Colon (tissue), 2 donors: ENCODE measurements around the gene DEPDC1.

Experiments
- FAIRE-seq: peaks from 2 replicates; lab custom pipeline; 2012; peaks lifted over from hg19 to GRCh38; lab: Jason Lieb, UNC
- donor health status: control.
- donor health status: control.

The DEPDC1 gene

GRCh38 chr1:68473060-68473459 is 23.8 kb downstream of the DEPDC1 start:
- FAIRE-seq, result no peak

- no peak for FAIRE-seq
Measured at GRCh38 chr1:68470388-68470970, 26.4 kb downstream of the DEPDC1 start.

- FAIRE-seq, result no peak
Measured at GRCh38 chr1:68464891-68465290, 32.0 kb downstream of the DEPDC1 start.

GRCh38 chr1:68460935-68461334 is 35.9 kb downstream of the DEPDC1 start:
- no peak for FAIRE-seq

GRCh38 chr1:68459796-68460195 is 37.1 kb downstream of the DEPDC1 start:
- no peak for FAIRE-seq

GRCh38 chr1:68459091-68459490 is 37.8 kb downstream of the DEPDC1 start:
- FAIRE-seq, result no peak

GRCh38 chr1:68456202-68456601 is 40.7 kb downstream of the DEPDC1 start:
- no peak for FAIRE-seq

GRCh38 chr1:68454534-68454933 is 42.3 kb downstream of the DEPDC1 start:
- no peak for FAIRE-seq

GRCh38 chr1:68453060-68453670 is 43.7 kb downstream of the DEPDC1 start:
- no peak for FAIRE-seq

GRCh38 chr1:68449901-68450300 is 47.0 kb downstream of the DEPDC1 start, which contains the start of gene RPE65:
TSS of gene RPE65 (minus strand) at chr1:68449954. CDS start at chr1:68449905, 49 bp downstream.
- FAIRE-seq, result no peak

GRCh38 chr1:68448365-68448764 is 48.5 kb downstream of the DEPDC1 start:
- FAIRE-seq, result no peak

GRCh38 chr1:68445709-68446108 is 51.2 kb downstream of the DEPDC1 start:
- no peak for FAIRE-seq

- FAIRE-seq, result no peak
Measured at GRCh38 chr1:68442822-68443556, 53.9 kb downstream of the DEPDC1 start.

GRCh38 chr1:68442006-68442405 is 54.9 kb downstream of the DEPDC1 start:
- no peak for FAIRE-seq

- FAIRE-seq, result no peak
Measured at GRCh38 chr1:68438310-68438709, 58.6 kb downstream of the DEPDC1 start.

GRCh38 chr1:68433395-68433794 is 63.5 kb downstream of the DEPDC1 start:
- FAIRE-seq, result no peak

- FAIRE-seq, result no peak
Measured at GRCh38 chr1:68431076-68431475, 65.8 kb downstream of the DEPDC1 start.

GRCh38 chr1:68429233-68429808 is 67.6 kb downstream of the DEPDC1 start:
- FAIRE-seq, result no peak

- FAIRE-seq, result no peak
Measured at GRCh38 chr1:68426594-68426993, 70.3 kb downstream of the DEPDC1 start.
